GM19455 (cell line): Measurements from ENCODE around the gene CPNE2.
"Not testable (repeated sequence)": the region's sequence is repeated elsewhere in the genome, so short reads cannot be mapped to it uniquely, and the experiment has no call there.

Source experiments
- ATAC-seq: cut with Tn5 transposase; IDR thresholded peaks from one replicate; pipeline ENCODE4 v1.9.1; 2021; ENCODE audit not compliant: unreplicated experiment

The CPNE2 gene

DNA sequence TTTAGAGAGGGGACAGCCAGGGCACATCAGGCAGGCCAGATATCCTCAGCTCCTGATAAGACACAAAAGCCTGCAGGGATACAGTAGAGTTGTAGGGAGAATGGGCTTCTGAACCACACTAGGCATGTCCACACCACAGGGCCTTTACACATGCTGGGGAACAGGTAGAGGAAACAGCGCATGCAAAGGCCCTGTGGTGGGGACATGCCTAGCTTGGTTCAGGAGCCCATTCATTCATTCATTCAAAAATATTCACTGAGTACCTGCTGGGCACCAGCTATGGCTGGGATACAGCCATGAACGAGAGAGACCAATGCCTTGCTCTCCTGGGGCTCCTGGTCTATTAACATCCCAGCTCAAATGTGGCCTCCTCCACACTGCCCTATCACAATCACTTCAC, 4.4 kb downstream of the CPNE2 start:
- no peak for ATAC-seq

DNA sequence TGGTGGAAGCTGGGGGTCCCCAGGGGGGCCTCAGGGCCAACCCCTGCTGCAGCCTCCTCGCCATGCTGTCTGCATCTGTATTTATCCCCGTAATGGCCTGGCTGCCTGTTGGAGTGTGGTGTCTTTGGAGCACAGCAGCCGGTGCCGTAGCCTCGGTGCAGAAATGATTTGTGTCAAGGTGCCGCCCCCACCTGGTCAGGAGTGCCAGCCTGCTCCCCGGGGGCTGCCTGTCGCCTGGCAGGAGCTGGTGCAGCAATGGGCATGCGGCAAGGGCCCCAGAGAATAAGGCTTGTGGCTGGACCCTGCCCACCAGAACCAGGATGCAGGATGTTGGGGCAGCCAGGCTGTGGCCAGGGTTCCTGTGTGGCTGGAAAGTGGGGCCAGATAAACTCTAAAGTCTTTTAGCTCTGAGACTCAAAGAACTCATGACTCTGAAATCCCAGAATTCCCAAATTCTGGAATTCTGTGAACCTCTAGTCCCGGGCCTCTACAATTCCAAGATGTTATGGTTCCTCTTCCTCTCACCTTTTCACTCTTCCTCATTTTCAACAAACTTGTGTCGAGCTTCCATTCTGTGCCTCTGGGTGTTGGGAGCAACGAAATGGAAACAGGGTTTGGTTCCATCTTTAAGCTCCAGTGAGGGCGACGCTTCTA, 5.9 kb downstream of the CPNE2 start:
- no peak for ATAC-seq

DNA sequence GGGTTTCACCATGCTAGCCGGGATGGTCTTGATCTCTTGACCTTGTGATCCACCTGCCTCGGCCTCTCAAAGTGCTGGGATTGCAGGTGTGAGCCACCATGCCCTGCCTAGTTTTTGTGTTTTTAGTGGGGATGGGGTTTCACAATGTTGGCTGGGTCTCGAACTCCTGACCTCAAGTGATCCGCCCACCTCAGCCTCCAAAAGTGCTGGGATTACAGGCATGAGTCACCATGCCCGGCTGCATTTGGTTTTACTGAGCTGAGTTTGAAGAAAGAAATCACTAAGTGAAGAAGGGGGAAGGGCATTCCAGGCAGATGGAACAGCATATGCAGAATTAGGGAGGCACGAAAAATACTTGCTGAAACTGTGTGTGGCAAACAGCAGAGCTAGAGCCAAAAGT, 7.6 kb downstream of the CPNE2 start:
- ATAC-seq, result not testable (repeated sequence)

DNA sequence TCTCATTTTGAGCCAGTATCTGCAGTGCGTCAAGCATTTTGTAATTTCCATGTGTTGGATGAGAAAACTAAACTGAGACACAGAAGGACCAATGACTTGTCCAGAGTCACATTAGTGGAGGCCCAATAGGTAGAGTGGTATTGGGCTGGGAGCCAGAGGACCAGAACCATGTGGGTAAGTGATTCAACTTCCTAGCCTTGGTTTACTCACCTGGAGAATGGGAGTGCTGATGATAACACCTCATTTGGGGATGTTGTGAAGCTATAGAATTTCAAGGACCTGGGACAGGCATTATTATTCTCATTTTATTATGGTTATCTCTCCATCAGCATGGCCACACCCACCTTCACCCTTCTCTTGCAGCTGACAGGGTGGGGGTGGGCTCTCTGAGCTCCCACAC, 8.1 kb downstream of the CPNE2 start:
- no peak for ATAC-seq

DNA sequence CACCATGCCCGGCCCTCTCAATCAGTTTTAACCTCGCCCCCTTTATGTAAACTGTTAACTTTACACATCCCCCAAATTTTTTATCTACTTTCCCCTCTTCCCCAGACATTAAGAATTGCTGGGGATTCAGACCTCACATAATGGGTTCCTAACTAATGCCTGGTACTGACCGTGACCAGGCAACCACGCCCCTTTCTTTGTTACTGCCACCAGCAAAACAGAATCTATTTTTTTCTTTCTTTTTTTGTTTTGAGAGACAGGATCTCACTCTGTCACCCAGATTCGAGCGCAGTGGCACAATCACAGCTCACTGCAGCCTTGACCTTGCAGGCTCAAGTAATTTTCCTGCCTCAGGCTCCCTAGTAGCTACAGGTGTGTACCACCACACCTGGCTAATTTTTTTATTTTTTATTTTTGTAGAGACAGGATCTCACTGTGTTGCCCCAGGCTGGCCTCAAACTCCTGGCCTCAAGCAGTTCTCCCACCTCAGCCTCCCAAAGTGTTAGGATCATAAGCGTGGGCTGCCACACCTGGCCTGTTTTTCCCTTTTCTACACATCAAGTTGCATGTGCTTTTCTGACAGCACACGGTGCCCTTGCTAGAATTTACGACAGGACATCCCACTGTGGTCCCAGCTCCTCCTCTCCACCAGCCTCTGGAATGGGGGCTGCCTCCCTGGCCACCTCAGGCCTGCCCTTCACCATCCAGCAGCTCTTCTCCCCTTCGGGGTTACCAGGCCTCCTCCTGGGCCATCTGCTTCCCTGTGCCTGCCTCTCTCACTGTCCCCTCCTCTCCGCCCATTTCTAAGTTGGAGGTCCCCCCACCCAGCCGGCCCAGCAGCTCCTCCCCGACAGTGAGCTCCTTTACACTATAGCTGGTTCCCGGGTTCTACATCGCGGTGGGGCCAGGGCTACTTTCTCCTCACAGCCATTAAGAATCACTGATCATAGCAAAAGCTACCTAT, 10.8 kb downstream of the CPNE2 start:
- no peak for ATAC-seq

DNA sequence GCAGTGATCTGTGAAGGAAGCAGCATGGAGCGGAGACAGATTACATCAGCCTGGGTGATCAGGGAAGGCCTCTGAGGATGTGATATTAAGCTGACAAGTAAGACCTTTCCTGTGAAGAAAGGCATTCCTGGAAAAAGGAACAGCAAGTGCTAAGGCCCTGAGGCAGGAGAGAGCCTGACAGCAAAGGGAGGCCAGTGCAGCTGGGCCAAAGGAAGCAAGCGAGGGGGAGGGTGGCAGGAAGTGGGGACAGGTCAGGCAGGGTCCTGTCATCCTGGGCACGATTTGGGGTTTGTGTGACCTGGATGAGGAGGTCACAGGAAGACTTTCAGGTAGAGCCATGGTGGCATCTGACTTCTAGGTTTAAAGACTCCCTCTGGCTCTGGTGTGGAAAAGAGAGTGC, 12.3 kb downstream of the CPNE2 start:
- no peak for ATAC-seq

DNA sequence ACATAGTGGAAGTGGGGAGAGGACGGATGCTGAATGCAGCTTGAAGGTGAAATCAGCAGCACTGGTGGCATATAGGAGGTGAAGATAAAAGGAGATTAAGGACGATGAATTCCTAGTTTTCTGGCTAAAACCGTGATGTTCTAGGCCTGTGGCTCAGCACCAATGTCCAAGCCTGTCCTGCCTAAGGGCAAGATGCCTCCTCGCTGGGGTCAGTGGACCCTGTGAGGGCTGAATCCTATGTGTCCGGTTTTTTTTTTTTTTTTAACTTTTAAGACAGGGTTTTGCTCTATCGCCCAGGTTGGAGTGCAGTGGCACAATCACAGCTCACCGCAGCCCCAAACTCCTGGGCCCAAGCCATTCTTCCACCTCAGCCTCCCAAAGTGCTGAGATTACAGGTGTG, 12.8 kb downstream of the CPNE2 start:
- no peak for ATAC-seq

DNA sequence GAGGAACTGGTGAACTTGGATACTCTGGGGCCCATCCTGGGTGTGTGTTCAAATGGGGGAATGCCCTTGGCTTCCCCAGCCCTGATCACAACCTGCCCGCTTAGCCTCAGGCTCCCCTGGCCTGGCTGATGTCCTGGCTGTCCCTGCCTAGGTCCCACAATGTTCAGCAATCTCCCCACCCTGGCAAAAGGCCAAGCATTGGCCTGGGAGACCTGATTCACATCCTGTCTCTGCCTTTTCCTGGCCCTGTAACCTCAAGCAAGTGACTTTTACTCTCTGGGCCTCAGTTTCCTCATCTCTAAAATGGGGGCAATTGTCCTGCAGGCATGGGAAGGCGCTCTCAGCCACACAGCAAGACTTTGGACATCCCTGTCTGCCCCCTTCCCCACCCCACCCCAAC, 14.4 kb downstream of the CPNE2 start:
- ATAC-seq, result no peak

DNA sequence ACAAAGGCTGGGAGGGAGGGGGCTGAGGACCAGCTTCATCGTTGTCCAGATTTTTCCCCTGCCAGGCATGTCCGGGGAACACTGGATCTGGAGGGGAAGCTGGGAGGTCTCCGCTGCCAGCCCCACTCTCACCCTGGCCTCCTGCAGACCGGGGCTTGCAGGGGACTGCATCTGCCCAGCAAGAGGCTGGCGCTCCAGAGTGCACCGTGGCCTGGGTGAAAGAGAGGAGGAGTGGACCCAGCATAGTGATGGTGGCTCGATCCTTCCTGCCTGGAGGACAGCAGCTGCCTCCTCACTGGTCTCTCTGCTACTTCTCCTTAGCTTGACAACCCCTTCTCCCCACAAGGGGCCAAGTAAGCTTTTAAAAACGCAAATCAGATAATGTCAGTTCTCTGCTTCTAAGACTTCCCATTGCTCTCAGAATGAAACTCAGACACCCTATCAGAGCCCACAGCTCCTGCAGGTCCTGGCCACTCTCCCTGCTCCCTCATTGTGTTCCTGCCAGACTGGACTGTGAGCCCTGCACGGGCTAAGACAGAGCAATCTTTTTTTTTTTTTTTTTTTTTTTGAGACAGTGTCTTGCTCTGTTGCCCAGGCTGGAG, 15.0 kb downstream of the CPNE2 start:
- ATAC-seq, result no peak

DNA sequence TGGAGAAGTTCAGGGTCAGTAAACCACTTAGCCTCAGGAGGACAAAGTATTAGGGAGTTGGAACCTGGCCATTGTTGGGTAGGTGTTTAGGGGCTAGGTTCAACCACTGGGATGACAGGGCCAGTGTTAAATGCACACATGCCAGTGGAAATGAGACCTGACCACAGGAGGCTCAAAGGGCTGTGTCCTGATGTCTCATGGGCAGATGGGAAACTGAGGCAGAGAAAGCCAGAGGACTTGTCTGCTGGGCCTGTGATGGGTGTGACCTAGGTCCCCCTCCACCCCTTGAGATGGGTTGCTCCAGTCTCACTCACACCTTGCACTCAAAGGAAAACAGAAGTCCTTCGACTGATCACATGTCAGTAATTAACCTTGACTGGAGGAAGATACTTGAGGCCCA, 16.0 kb downstream of the CPNE2 start:
- ATAC-seq, result no peak

DNA sequence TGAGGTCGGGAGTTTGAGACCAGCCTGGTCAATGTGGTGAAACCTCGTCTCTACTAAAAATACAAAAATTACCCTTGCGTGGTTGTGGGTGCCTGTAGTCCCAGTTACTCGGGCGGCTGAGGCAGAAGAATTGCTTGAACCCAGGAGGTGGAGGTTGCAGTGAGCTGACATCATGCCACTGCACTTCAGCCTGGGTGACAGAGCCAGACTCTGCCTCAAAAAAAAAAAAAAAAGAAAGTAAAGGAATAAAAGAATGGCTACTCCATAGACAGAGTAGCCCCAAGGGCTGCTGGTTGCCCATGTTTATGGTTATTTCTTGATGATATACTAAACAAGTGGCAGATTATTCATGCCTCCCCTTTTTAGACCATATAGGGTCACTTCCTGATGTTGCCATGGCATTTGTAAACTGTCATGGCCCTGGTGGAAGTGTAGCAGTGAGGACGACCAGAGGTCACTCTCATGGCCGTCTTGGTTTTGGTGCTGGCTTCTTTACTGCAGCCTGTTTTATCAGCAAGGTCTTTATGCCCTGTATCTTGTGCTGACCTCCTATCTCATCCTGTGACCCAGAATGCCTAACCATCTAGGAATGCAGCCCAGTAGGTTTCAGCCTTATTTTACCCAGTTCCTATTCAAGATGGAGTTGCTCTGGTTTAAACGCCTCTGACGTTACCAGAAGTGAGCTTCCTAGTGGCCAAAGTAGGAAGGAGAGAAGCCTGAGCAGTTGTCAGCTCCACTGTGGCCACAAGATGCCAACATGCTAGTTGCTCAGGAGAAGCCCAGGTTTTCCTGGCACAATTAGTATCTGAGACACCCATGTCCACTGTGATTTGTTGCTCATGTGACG, 17.1 kb downstream of the CPNE2 start:
- not testable (repeated sequence) for ATAC-seq

DNA sequence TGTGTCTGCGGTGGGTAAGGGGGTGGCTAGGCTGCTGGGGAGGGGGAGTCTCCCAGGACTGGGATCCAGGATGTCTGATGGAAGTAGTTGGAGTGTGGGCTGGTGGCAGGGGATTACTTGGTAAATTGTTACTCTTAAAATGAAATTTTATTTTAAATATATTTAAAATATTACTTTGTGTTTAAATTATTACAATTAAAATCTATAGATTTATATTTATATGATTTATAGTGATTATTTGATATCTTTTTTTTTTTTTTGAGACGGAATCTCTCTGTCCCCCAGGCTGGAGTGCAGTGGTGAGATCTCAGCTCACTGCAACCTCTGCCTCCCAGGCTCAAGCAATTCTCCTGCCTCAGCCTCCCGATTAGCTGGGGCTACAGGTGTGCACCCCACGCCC, 18.6 kb downstream of the CPNE2 start:
- no peak for ATAC-seq

DNA sequence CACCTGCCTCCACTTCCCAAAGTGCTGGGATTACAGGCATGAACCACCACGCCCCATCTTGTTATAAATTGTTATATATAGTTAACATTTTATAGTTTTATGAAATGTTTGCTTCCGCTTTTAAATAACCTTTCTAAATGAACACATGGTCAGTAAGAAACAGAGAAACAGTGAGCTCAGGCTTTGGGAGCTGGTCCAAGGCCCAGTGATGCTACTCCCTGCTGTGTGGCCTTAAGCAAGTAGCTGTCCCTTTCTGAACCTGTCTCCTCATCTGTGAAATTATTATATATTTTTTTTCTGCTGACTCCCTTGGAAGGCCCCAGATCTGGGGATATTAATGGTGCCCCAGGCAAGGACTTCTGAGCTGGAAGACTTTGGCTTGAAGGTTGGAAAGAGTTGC, 19.0 kb downstream of the CPNE2 start:
- ATAC-seq, result no peak

DNA sequence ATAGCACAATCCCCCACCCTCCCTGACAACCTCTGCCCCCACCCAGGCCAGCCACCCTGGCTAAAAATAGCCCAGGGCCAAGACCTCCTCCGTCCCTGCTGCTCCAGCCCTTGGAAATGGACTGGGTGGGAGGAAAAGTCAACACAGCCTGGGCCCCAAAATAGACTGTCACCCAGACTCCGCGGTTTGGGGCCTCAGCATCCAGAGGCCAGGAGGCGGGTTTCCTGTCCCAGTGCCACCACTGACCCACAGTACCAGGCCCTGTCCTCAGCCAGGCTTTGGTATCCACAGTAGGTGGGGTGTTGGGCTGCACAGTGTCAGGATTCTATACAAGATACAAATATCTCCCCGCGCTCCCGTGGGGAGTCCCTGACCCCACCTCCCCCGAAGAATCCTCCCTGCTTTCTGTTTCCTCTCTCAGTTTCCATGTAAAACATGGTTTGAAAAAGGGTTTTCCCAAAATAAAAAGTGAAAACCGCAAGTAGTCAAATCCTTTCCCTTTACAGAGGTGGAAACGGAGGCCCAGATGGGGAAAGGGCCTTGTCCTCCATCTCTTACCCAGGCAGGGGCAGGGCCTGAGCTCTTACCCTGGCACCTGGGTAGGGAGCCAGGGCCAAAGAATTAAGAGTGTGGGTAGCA, 20.1 kb downstream of the CPNE2 start:
- no peak for ATAC-seq

DNA sequence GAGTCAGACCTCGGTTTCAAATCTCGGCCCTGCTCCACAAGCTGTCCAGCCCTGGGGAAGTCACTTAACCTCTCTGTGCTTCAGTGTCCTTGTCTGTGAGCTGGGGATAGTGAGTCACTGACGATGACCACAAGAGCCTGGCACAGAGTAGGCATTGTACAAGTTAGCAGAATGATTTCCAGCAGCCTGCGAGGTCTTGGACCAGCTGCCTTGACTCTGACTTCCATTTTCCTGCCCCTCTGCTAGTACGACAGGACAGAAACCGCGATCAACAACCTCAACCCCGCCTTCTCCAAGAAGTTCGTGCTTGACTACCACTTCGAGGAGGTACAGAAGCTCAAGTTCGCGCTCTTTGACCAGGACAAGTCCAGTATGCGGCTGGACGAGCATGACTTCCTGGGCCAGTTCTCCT, 20.7 kb downstream of the CPNE2 start:
- ATAC-seq, result no peak

DNA sequence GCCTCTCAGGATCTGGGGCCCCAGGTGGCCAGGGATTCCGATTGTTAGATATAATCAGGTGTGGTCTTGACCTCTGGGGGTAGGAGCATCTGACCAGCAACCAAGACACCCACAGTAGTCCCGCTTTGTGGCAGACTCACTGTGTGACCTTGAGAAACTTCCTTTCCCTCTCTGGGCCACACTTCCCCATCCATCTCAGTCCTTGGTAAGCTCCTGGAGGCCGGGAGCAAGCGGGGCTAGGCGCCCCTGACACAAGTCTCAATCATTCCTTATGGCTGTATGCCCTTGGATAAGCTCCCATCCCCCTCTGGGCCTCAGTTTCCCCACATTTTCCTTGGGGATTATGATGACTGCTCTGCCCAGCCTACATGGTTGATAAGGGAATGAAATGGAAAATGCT, 21.3 kb downstream of the CPNE2 start:
- ATAC-seq, result no peak

DNA sequence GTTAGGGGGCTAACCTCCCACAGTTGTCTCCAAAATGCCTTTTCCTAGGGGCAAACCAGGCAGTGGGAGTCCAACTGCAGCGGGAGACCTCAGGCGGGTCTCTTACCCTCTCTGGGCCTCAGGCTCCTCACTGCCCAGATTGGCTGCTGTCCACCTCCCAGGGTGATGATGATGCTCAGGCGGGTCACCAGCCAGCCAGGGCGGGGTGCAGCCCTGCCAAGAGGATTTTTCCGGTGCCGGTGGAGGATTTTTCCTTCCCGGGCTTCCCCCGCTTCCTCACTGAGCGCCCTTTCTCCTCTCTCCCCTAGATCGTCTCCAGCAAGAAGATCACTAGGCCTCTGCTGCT, 22.8 kb downstream of the CPNE2 start:
- ATAC-seq, result no peak

DNA sequence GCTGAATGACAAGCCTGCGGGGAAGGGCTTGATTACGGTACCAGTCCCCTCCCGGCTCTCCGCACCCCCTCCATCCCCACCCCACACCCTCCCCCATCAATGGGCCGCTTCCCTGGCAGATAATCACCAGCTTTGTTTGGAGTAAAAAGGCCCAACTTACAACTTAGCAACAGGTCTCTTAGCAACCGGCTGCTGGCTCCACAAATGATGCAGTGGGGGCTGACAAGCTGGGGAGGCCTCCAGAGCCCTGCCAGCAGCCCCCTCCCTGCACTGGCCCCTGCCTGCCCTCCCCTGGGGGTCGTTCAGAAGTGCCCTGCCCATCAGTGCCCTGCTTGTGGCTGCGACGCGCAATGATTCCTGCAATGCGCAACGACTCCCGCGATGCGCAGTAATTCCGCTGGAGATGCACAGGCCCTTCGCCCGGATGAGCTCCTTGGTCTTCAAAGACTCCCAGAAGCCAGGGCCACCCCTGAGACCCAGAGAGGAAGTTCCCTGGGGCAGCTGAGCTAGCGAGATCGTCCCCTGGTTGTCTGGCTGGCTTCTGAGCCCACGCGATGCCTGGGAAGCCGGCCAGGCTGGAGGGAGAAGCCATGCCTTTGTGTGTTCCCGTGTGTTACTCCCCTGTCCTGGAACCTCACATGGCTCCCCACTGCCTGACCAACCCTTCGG, 23.3 kb downstream of the CPNE2 start:
- ATAC-seq, result no peak

DNA sequence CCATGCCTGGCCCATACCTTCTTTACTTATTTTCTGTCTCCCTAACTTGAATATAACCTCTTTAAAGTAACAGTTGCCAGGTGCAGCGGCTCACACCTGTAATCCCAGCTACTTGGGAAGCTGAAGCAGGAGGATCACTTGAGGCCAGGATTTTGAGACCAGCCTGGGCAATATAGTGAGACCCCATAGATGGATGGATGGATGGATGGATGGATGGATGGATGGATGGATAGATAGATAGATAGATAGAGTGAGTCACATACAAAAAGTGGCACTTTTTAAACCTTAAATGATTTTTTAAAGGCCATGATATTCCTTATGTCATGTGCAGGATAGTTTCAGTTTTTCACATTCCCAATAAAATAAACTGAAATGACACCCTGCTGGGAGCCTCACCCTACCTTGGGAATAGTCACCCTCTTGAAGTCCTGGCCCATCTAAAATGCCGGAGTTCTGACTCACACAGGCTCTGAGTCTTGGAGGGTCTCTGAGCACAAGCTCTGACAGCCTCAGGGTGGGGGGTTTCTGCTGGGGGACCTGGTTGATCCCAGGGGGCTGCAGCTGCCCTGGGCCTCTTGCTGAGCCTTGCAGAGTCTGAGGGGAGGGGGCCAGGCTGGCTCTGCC, 26.2 kb downstream of the CPNE2 start:
- ATAC-seq, result no peak
